LNCaP clone FGC (cell line): Measurements from ENCODE around the gene ROBO1.

Experiments
- DNase-seq: peaks from one replicate; pipeline ENCODE4 v3.0.0-alpha.2; 2011; ENCODE audit warnings: low read depth
- H3K4me3 ChIP-seq: 2 replicates; pipeline ENCODE4 v1.5.1; 2011; ENCODE audit warnings: mild to moderate bottlenecking, low read depth, low read length, control low read depth
- CTCF ChIP-seq: IDR thresholded peaks from 2 replicates; pipeline ENCODE4 v1.5.1; 2012; ENCODE audit warnings: mild to moderate bottlenecking; ENCODE audit not compliant: control insufficient read depth, insufficient read depth; ENCODE audit errors: extremely low read depth

ROBO1 gene

DNA sequence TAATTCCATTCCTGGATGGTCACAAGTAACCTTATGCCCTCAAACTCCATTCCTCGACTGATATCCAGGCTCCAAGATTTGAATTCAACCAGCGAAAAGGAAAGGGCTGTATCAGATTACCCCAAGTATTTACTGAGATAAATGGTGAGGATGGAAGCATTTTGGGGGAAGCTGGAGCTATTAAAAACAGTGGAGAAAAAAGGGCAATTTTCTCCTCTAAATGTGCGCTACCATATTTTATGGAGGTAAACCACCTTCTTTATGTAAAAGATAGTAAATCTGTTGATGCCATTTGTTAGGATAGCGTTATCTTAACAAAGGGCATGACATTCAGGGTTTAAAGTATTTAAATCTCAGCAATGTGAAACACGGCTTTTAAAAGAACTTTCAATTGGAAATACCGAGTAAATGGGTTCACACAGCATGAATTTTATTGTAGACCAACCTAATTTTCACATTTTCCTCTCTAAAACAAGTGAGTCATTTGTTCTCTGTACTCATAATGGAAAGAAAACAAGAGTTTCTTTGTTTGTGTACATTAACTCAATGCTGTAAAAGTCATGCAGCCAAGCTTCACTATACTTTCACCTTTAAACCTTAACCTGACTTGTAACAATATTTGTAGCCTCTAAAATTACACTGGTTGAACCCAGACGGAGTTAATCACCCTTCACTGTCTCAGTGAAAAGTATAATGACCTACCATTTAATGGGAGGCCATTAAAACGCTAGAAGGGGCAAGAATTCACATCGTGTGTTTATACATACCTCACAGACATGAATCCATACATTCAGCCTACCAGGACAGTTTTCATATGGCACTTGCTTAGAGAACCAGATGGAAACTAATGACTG, 773.4 kb downstream of the ROBO1 start:
- no peak for DNase-seq
- no peak for TF ChIP-seq CTCF
- no peak overlapping the region for H3K4me3 ChIP-seq

DNA sequence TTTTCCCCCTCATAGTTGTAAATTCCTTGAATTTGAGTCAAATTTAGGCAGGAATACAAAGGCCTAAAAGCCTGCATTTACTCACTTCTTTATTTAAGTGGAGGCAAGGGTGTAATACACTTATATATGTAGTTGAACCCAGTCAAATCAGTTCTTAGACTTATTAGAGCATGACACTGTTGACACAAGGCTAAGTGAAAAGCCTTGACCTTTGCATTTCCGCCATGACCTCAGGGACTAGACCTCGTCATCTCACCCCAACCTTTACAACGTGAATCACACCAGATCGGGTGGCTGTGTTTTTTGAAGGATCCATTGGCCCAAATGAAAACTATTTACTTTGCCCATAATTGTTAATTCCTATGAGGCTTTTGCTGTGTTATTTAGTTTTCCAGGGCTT, 774.4 kb downstream of the ROBO1 start:
- no peak for TF ChIP-seq CTCF
- DNase-seq = no peak
- no peak overlapping the region for H3K4me3 ChIP-seq

- no peak overlapping the region for H3K4me3 ChIP-seq
- DNase-seq = no peak
- TF ChIP-seq CTCF = no peak
Measured at GRCh38 chr3:78992830-78993229, 775.0 kb downstream of the ROBO1 start.

DNA sequence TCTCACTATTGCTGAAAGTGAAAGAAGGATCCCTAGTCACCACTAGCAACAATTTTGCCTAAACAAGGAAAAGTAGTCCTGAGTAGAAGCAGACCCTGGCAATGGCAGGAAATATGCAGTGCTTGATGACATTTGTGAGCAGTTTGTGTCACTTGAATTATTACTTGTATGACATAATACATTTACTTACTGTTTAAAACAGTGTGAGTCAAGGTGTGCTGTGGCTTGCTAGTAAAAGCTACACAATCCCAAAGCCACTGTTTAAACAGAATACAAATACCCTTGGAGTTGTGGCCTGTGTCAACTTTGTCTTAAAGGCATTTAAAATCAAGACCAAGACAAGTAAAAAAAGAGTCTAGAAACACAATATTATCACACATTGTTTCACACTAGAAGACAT, 775.4 kb downstream of the ROBO1 start:
- no peak for TF ChIP-seq CTCF
- no peak for DNase-seq
- no peak overlapping the region for H3K4me3 ChIP-seq

- H3K4me3 ChIP-seq = no peak overlapping the region
- no peak for TF ChIP-seq CTCF
- DNase-seq = no peak
Measured at GRCh38 chr3:78991656-78992055, 776.1 kb downstream of the ROBO1 start.

DNA sequence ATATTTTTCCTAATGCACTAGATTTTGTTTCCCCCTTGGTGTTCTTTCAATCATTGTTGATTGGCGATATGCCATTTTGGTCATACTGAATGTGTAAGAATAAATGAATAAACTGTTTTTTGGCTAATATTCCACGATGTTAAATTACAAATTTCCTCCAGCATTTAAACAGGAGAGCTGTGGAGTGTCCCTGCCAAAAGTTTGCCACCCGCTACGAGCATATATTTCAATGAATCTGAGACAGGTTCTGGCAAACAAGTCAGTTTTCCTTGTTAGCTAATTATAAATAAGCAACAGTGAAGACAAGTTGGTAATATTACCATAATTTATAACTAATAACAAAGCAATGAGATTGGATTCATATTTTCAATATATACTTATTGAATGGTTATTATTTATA, 777.6 kb downstream of the ROBO1 start:
- no peak for TF ChIP-seq CTCF
- DNase-seq = no peak

GRCh38 chr3:78988324-78988723, 779.5 kb downstream of the ROBO1 start:
- peak; percentile 56 for TF ChIP-seq CTCF
- no peak overlapping the region for H3K4me3 ChIP-seq
- peak; percentile 26 for DNase-seq

More for the DNA sequence above, 777.6 kb downstream of the ROBO1 start:
- H3K4me3 ChIP-seq = no peak overlapping the region
